NT2/D1 (cell line): ENCODE data around the gene MPG.

Source experiments
- DNase-seq: peaks from one replicate; pipeline ENCODE4 v3.0.0-alpha.2; 2011; ENCODE audit warnings: low read depth, low spot score
- H3K27me3 ChIP-seq: 2 replicates; pipeline ENCODE4 v1.6.0; 2011; ENCODE audit warnings: mild to moderate bottlenecking; ENCODE audit not compliant: insufficient read length, insufficient read depth
- H3K36me3 ChIP-seq: 2 replicates; pipeline ENCODE4 v1.6.1; 2011; ENCODE audit warnings: mild to moderate bottlenecking, low read length, mixed read lengths; ENCODE audit not compliant: insufficient read depth, insufficient read length
- H3K4me1 ChIP-seq: 2 replicates; pipeline ENCODE4 v1.5.1; 2011; ENCODE audit not compliant: insufficient read depth, insufficient read length
- H3K4me3 ChIP-seq: 2 replicates; pipeline ENCODE4 v1.5.1; 2011; ENCODE audit warnings: low read depth; ENCODE audit not compliant: insufficient read length
- H3K9ac ChIP-seq: 2 replicates; pipeline ENCODE4 v1.6.0; 2011; ENCODE audit warnings: low read depth; ENCODE audit not compliant: insufficient read length
- H3K9me3 ChIP-seq: 2 replicates; pipeline ENCODE4 v1.5.1; 2011; ENCODE audit warnings: mild to moderate bottlenecking, low read length; ENCODE audit not compliant: insufficient read depth
- SUZ12 ChIP-seq: IDR thresholded peaks from 2 replicates; pipeline ENCODE4 v1.6.1; 2011; ENCODE audit not compliant: insufficient read length, insufficient read depth; ENCODE audit errors: extremely low read depth
- YY1 ChIP-seq: IDR thresholded peaks from 2 replicates; pipeline ENCODE4 v1.6.1; 2011; ENCODE audit not compliant: insufficient read length, insufficient read depth
- ZNF274 ChIP-seq: IDR thresholded peaks from 2 replicates; pipeline ENCODE4 v1.6.1; 2011; ENCODE audit warnings: mild to moderate bottlenecking, low read depth, low read length

Gene MPG

DNA sequence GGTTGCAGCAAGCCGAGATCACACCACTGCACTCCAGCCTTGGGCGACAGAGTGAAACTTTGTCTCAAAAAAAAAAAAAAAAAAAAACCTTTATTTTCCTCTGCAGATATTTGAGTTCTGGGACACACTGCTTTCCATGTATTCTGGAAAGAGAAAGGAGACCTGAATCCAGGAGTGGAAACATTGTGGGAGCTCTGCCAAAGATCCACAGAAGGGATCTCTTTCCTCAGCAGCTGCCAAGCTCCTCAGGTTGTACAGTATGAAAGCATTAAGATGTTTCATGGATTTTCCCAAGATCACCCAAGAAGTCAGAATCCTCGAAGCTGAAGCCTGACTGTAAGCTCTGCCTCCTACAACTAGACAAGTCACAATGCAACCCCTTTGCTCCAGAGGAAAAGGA, 47.0 kb downstream of the MPG start:
- H3K9me3 ChIP-seq, result no peaks in the 10 kb centered on the region
- peaks cover 2% of the 10 kb centered on the region for H3K4me1 ChIP-seq
- no peaks in the 10 kb centered on the region for H3K27me3 ChIP-seq
- TF ChIP-seq YY1 (no peak), SUZ12 (no peak)
- no peak overlapping the region for H3K9ac ChIP-seq
- DNase-seq, result no peak
- H3K36me3 ChIP-seq, result peaks cover 12% of the 10 kb centered on the region
- H3K4me3 ChIP-seq, result no peak overlapping the region

DNA sequence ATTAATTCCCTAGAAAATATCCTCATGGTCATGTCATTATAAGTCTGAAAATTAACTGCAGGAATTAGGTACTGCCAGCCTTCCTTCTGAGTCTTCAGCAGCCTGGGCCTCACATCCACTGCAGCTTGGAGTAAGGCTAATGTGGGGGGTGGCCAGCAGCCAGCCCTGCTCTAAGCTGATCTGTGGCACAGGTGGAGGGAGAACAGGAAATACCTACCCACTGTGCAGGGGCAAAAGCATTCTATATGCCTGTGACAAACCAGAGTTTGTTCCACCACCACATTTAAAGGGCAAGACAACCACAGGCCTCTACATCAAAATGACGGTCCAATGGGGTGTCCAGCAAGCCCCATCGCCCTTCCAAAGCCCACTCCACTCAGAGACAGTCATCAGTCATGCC, 51.0 kb downstream of the MPG start:
- no peaks in the 10 kb centered on the region for H3K9me3 ChIP-seq
- H3K9ac ChIP-seq, result no peak overlapping the region
- H3K36me3 ChIP-seq, result peaks cover 7% of the 10 kb centered on the region
- TF ChIP-seq YY1 (no peak), ZNF274 (no peak)
- H3K27me3 ChIP-seq, result no peaks in the 10 kb centered on the region
- peaks cover 2% of the 10 kb centered on the region for H3K4me1 ChIP-seq
- no peak for DNase-seq
- no peak overlapping the region for H3K4me3 ChIP-seq

DNA sequence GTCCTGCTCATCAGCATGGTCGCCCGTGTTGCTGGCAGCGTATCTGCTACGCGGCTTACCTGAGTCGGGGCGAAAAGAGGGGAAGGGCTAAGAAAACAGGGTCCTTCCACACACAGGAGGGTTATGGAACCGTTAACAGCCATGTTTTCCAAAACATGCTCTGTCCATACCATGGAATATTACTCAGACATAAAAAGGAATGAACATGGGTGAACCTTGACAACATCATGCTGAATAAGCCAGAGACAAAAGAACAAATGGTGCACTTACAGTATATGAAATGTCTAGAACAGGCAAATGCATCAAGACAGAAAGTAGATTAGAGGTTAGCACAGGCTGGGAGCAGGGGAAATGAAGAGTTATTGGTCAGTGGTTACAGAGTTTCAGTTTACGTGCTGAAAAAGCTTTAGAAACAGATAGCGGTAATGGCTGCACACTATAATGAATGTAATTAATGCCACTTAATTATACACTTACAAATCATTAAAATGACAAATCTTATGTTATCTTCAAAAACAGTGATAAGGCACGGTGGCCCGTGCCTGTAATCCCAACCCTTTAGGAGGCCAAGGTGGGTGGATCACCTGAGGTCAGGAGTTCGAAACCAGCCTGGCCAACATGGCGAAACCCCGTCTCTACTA, 52.6 kb downstream of the MPG start:
- H3K36me3 ChIP-seq, result peaks cover 7% of the 10 kb centered on the region
- no peaks in the 10 kb centered on the region for H3K27me3 ChIP-seq
- no peaks in the 10 kb centered on the region for H3K9me3 ChIP-seq
- TF ChIP-seq SUZ12 (no peak), ZNF274 (no peak), YY1 (no peak)
- no peak overlapping the region for H3K4me3 ChIP-seq
- H3K9ac ChIP-seq, result no peak overlapping the region
- peaks cover 2% of the 10 kb centered on the region for H3K4me1 ChIP-seq
- DNase-seq, result no peak

DNA sequence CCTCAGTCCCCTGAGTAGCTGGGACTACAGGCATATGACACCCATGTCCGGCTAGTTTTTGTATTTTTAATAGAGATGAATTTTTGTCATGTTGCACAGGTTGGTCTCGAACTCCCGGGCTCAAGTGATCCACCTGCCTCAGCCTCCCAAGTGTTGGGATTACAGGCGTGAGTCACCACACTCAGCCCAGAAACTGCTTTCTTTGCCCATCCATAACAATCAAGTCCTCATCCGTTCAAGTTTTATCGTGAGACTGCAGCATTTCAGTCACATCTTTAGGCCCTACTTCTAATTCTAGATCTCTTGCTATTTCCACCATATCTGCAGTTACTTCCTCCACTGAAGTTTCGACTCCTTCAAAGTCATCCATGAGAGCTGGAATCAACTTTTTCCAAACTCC, 54.1 kb downstream of the MPG start:
- Histone ChIP-seq H3K9ac (no peak overlapping the region), H3K9me3 (no peaks in the 10 kb centered on the region), H3K36me3 (peaks cover 7% of the 10 kb centered on the region), H3K4me3 (no peak overlapping the region), H3K27me3 (no peaks in the 10 kb centered on the region), H3K4me1 (no peaks in the 10 kb centered on the region)
- TF ChIP-seq ZNF274, result no peak
- no peak for TF ChIP-seq SUZ12
- no peak for TF ChIP-seq YY1
- no peak for DNase-seq

DNA sequence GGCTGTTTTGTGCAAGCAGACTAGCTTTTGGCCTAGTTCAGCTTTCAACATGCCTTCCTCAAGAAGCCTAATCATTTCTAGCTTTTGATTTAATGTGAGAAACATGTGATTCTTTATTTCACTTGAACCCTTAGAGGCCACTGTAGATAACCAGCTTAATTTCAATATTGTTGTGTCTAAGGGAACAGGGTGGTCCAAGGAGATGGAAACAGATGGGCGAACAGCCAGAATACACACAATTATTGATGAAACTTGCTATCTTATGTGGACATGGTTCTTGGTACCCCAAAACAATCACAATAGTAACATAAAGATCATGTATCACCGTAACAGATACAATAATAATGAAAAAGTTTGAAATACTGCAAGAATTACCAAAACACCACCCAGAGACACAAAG, 55.7 kb downstream of the MPG start:
- peaks cover 7% of the 10 kb centered on the region for H3K36me3 ChIP-seq
- no peaks in the 10 kb centered on the region for H3K27me3 ChIP-seq
- no peak for DNase-seq
- H3K4me1 ChIP-seq, result no peaks in the 10 kb centered on the region
- H3K9ac ChIP-seq, result no peak overlapping the region
- no peaks in the 10 kb centered on the region for H3K9me3 ChIP-seq
- no peak overlapping the region for H3K4me3 ChIP-seq
- TF ChIP-seq ZNF274 (no peak), YY1 (no peak), SUZ12 (no peak)
